Activated T-helper 2 cell treated with anti-CD3 and anti-CD28 coated beads, Interferon-gamma antibody, Interleukin-2, Interleukin-4, amounts not matched to agents 10 μg/mL and 5 μg/mL and 100 μg/mL, durations not matched to agents 14 hours and 24 hours and 36 hours (primary cell): Measurements from ENCODE around the gene PTPRN2. TPM values are rescaled to one million over a fixed set of nuclear protein-coding genes. Genes with fewer than 3 reads are reported as not detected.

Source experiments
- DNase-seq: peaks from one replicate; pipeline ENCODE4 v3.0.0; 2021; ENCODE audit warnings: low spot score
- H3K27ac Mint-ChIP-seq: one replicate; pipeline ENCODE4 v1.8.0; 2021; ENCODE audit warnings: mixed read lengths
- H3K27me3 Mint-ChIP-seq: one replicate; pipeline ENCODE4 v1.8.0; 2021; ENCODE audit warnings: low read depth, mixed read lengths
- H3K36me3 Mint-ChIP-seq: one replicate; pipeline ENCODE4 v1.8.0; 2021; ENCODE audit warnings: low read depth, mixed read lengths
- H3K4me1 Mint-ChIP-seq: one replicate; pipeline ENCODE4 v1.8.0; 2021; ENCODE audit warnings: low read depth, mixed read lengths
- H3K4me3 Mint-ChIP-seq: one replicate; pipeline ENCODE4 v1.8.0; 2021; ENCODE audit warnings: low read depth, mild to moderate bottlenecking, moderate library complexity, mixed read lengths
- H3K9me3 Mint-ChIP-seq: one replicate; pipeline ENCODE4 v1.8.0; 2021; ENCODE audit warnings: mixed read lengths
- intact Hi-C: fragments of 100-400 bp; cut with micrococcal nuclease; formaldehyde crosslinking; loops from one replicate; pipeline ENCODE4 v1.15.1; 2023
- total RNA-seq: library from RNA; stranded (reverse); gene quantifications from 2 replicates; pipeline ENCODE4 v1.2.3, GENCODE V29; 2022

Gene PTPRN2
- total RNA-seq, 1 donor from 2014 or later, result 1.3 TPM

DNA sequence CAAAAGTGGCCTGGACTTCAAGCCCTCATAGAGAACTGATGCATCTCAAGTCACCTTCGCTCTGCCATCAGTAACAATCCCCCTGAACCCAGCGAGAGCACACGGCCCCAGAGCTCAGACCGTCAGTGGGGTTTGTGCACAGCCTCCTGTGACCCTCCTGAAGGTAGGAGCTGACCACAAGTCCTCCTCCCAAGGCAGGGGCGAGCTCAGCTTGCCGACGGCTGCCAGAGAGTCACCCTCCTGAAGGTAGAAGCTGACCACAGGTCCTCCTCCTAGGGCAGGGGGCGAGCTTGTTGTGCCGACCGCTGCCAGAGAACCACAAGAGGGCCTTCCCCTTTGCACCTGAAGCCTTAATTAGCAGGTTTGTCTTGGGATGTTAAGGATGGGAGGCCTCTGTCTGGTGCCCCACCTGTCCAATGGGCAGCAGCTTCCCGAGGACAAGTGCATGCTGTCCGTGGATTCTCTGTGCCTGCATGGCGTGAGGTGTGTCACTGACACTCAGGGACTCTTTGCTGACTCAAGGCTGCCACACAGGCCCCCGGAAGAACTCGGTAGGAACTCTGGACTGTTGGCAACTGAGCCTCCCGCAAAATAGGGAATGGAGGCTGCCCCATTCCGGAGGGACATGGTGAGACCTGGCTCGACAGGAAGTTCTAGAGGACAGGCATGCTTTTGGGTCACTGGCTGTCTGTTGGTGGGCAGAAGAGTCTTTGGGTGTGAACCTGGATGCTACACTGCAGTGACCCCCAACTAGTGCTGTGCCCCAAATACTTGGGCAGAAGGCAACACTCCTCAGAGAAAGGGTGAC lies 763.4 kb downstream of the PTPRN2 start:
- intact Hi-C loops, result no loop called here
- Mint-ChIP-seq H3K4me1 (no peaks in the 10 kb centered on the region), H3K27me3 (no peaks in the 10 kb centered on the region), H3K9me3 (no peaks in the 10 kb centered on the region), H3K27ac (no peak overlapping the region), H3K4me3 (no peak overlapping the region), H3K36me3 (no peaks in the 10 kb centered on the region)
- DNase-seq, result no peak

DNA sequence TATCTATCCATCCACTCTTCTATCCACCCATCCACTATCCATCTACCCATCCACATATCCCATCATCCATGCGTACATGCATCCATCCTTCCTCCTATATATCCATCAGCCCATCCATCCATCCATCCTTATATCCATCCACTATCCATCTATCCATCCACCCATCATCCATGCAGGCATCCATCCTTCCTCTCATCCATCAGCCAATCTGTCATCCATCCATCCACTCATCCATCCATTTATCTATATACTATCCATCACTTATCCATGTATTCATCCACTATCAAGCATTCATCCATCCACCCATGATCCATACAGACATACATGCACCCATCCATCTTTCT lies 765.0 kb downstream of the PTPRN2 start:
- Mint-ChIP-seq H3K27me3 (no peaks in the 10 kb centered on the region), H3K36me3 (no peaks in the 10 kb centered on the region), H3K4me1 (no peaks in the 10 kb centered on the region), H3K4me3 (no peak overlapping the region), H3K27ac (no peak overlapping the region), H3K9me3 (peaks cover 4% of the 10 kb centered on the region)
- no peak for DNase-seq
- intact Hi-C loops, result no loop called here

DNA sequence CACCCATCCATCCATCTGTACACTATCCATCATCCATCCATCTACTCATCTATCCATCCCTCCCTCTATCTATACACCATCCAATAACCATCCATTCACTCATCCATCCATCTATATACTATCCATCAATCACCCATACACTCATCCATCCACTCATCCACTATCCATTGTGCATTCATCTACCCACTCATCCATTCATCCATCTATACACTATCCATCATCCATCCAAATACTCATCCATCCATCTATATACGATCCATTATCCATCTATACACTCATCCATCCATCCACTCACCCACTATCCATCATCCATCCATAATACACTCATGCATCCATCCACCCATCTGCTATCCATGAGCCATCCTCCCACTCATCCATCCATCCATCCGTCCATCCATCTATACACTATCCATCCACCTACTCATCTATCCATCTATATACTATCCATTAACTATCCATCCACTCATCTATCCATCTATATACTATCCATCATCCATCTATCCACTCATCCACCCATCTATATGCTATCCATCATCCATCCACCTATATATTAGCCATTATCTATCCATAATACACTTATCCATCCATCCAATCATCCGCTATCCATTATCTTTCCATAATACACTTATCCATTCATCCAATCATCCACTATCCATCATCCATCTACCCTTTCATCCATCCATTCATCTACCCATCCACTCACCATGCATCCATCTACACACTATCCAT lies 765.5 kb downstream of the PTPRN2 start:
- Mint-ChIP-seq H3K4me3 (no peak overlapping the region), H3K27ac (no peak overlapping the region), H3K4me1 (no peaks in the 10 kb centered on the region), H3K36me3 (no peaks in the 10 kb centered on the region), H3K27me3 (no peaks in the 10 kb centered on the region), H3K9me3 (peaks cover 4% of the 10 kb centered on the region)
- intact Hi-C loops, result no loop called here
- DNase-seq, result no peak

DNA sequence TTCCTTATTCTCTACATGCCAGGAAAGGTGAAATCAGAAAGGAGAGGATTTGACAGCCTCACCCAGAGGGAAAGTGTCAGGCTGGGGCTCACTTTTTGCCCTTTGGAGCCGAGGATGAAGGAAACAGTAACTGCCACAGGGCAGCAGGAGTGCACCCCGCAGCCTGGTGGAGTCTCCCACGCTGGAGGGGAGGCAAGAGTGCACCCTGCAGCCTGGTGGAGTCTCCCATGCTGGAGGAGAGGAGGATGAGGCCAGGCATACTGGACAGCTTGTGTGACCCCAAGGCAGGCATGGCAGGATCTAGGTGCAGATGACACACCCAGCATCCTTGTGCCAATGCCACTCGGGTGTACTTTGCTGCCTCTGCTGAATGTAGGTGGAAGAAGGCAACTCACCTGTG lies 766.8 kb downstream of the PTPRN2 start:
- no peaks in the 10 kb centered on the region for H3K4me1 Mint-ChIP-seq
- no peaks in the 10 kb centered on the region for H3K27me3 Mint-ChIP-seq
- peaks cover 4% of the 10 kb centered on the region for H3K9me3 Mint-ChIP-seq
- no peak overlapping the region for H3K4me3 Mint-ChIP-seq
- intact Hi-C loops, result no loop called here
- DNase-seq, result no peak
- no peak overlapping the region for H3K27ac Mint-ChIP-seq
- H3K36me3 Mint-ChIP-seq, result no peaks in the 10 kb centered on the region

DNA sequence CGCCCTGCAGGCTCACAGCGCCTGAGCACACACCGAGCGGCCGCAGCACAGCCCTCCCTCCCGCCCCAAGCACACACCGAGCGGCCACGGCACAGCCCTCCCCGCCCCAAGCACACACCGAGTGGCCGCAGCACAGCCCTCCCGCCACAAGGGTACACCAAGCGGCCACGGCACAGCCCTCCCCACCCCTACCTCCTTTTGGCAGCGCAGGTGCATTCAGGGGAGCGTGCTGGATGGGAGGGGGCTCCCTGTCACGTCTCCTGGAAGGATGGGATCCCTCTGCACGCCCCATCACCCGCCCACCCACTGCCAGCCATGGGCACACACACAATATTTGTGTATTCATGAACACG lies 768.2 kb downstream of the PTPRN2 start:
- intact Hi-C loops, result no loop called here
- Mint-ChIP-seq H3K4me3 (no peak overlapping the region), H3K4me1 (no peaks in the 10 kb centered on the region), H3K27me3 (no peaks in the 10 kb centered on the region), H3K27ac (no peak overlapping the region), H3K9me3 (peaks cover 4% of the 10 kb centered on the region), H3K36me3 (no peaks in the 10 kb centered on the region)
- DNase-seq, result no peak

DNA sequence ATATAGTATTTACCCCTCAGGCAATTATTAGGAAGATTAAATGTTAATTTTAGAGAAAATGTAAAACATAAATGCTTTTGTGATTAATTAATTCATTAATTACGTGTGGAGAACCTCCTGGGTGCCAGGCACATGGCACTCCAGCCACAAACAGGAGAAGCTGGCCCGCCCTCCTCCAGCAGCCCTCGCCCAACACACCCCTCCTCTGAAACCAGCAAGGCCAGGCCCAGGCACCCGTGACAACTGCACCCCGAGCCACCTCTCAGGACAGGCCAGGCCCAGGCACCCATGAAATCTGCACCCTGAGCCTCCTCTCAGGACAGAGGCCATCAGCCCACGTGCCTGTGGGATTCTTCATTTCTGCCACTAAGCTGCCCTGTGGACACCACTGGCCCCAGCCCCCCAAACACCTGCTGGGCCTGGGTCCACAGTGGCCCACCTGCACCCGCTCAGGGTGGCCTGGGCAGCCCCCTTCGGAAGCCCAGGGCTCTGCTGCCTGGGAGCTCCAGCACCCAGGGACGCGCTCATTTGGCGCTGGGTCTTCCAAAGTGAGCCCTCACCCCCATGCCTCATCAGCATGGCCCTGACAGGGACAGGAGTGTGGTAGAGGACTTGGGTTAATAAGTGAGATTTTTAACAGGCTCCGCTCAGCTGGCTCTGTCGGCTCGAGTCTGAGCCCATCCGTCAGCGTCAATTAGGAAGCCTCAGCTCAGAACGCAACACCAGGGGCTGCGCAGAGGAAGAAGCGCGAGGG lies 768.7 kb downstream of the PTPRN2 start:
- Mint-ChIP-seq H3K4me3 (no peak overlapping the region), H3K9me3 (peaks cover 4% of the 10 kb centered on the region), H3K27me3 (no peaks in the 10 kb centered on the region), H3K36me3 (no peaks in the 10 kb centered on the region), H3K27ac (no peak overlapping the region), H3K4me1 (no peaks in the 10 kb centered on the region)
- DNase-seq, result no peak
- intact Hi-C loops, result no loop called here

DNA sequence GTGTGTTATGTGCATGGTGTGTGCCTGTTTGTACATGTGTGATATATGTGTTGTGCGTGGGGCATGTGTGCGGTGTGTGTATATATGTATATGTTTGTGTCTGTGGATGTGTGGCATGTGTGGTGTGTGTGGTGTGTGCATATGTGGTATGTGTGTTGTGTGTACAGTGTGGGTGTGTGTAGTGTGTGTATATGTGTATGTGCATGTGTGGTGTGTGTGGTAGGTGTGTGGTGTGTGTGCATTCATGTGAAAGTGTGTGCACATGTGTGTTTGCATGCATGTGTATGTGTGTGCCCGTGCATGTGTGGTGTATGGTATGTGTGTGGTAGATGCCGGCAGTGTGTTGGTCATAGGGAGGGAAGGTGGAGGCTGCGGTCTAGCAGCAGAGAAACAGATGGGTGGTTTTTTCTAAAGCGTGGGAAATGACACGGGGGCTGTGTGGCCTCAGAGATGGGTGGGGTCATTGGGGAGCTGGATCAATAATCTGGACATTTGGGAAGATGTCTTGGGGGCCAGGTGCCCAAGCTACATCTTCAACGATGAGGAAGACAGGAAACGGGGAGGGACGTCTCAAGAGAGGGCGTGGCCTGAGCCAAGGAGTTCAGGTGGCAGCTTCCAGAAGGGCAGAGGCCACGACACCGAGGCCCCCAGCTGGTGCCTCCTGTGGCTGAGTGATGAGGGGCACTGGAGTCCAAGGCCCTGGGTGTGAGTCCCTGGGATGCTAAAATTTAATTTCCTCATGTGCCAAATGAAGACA lies 769.5 kb downstream of the PTPRN2 start:
- Mint-ChIP-seq H3K4me1 (no peaks in the 10 kb centered on the region), H3K36me3 (no peaks in the 10 kb centered on the region), H3K9me3 (peaks cover 4% of the 10 kb centered on the region), H3K4me3 (no peak overlapping the region), H3K27ac (no peak overlapping the region), H3K27me3 (no peaks in the 10 kb centered on the region)
- no peak for DNase-seq
- intact Hi-C loops, result no loop called here

GRCh38 chr7:157817433-157817832 lies 770.2 kb downstream of the PTPRN2 start:
- Mint-ChIP-seq H3K36me3 (no peaks in the 10 kb centered on the region), H3K4me3 (no peak overlapping the region), H3K4me1 (no peaks in the 10 kb centered on the region), H3K27me3 (no peaks in the 10 kb centered on the region), H3K9me3 (peaks cover 4% of the 10 kb centered on the region), H3K27ac (no peak overlapping the region)
- intact Hi-C loops, result no loop called here
- DNase-seq, result no peak

GRCh38 chr7:157816526-157817250 lies 770.9 kb downstream of the PTPRN2 start:
- H3K4me1 Mint-ChIP-seq, result no peaks in the 10 kb centered on the region
- DNase-seq, result no peak
- no peak overlapping the region for H3K4me3 Mint-ChIP-seq
- no peak overlapping the region for H3K27ac Mint-ChIP-seq
- intact Hi-C loops, result no loop called here
- no peaks in the 10 kb centered on the region for H3K36me3 Mint-ChIP-seq
- H3K27me3 Mint-ChIP-seq, result no peaks in the 10 kb centered on the region
- H3K9me3 Mint-ChIP-seq, result peaks cover 4% of the 10 kb centered on the region

DNA sequence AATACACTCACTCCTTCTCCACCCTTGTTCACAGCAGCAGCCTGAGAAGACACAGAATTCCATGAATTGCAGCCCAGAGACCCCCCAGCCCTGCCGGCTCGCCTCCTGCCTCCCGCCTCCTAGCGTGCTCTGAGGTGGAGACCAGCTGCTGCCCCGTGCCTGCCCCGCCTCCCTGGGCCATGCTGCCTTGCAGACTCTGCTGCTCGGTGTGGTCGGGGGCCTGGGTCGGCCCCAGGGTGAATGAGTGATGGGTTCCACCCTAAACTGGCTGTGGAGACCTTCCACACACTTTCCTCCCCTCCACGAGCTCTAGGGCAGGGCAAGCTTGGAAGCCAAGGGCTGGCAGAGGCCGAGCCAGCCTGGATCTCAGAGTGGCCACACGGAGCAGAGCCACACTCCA lies 771.5 kb downstream of the PTPRN2 start:
- Mint-ChIP-seq H3K27ac (no peak overlapping the region), H3K9me3 (peaks cover 4% of the 10 kb centered on the region), H3K4me3 (no peak overlapping the region), H3K4me1 (no peaks in the 10 kb centered on the region), H3K36me3 (no peaks in the 10 kb centered on the region), H3K27me3 (no peaks in the 10 kb centered on the region)
- no peak for DNase-seq
- intact Hi-C loops, result no loop called here

GRCh38 chr7:157815706-157816022 lies 772.0 kb downstream of the PTPRN2 start:
- DNase-seq, result no peak
- no peaks in the 10 kb centered on the region for H3K27me3 Mint-ChIP-seq
- H3K4me1 Mint-ChIP-seq, result no peaks in the 10 kb centered on the region
- peaks cover 4% of the 10 kb centered on the region for H3K9me3 Mint-ChIP-seq
- no peak overlapping the region for H3K4me3 Mint-ChIP-seq
- intact Hi-C loops, result no loop called here
- H3K27ac Mint-ChIP-seq, result no peak overlapping the region
- H3K36me3 Mint-ChIP-seq, result no peaks in the 10 kb centered on the region

DNA sequence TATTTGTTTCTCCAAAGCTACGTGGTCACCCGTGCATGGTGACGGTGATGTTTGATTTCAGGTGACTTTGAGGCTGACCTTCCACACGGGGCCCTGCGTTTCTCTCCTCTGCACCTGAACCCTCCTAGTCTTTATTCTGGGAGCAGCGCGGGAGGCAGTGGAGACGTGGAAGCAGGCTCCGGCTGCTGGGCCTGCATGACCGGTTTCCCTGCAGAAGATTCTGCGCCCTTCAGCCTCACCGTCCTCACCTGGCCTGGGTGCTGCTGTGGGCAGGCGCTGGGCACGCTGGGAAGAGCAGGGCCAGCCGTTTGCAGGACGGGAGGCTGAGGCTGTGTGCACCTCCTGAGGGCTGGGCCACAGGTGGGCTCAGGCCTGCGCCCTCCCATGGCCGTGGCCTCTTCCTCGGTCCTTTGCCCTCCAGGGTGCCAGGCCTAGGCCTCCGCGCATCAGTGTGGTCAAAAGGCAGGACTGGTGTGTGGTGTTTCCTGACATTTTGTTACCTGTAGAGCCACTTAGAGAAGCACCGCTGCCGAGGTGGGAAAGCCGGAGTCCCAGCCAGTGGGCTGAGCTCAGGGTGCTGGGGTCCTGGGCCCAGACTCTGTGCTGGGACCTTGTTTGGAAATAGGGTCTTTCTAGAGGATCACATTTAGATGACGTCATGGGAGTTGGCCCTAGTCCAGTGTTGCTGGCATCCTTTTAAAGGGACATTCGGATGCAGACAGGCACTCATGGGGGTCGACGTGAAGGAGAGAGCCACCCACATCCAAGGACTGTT lies 772.5 kb downstream of the PTPRN2 start:
- Mint-ChIP-seq H3K4me3 (no peak overlapping the region), H3K36me3 (no peaks in the 10 kb centered on the region), H3K4me1 (no peaks in the 10 kb centered on the region), H3K27me3 (no peaks in the 10 kb centered on the region), H3K27ac (no peak overlapping the region), H3K9me3 (peaks cover 4% of the 10 kb centered on the region)
- DNase-seq, result no peak
- intact Hi-C loops, result no loop called here
